ENCODE measurements around the gene UNC13C.

Gene UNC13C

DNA sequence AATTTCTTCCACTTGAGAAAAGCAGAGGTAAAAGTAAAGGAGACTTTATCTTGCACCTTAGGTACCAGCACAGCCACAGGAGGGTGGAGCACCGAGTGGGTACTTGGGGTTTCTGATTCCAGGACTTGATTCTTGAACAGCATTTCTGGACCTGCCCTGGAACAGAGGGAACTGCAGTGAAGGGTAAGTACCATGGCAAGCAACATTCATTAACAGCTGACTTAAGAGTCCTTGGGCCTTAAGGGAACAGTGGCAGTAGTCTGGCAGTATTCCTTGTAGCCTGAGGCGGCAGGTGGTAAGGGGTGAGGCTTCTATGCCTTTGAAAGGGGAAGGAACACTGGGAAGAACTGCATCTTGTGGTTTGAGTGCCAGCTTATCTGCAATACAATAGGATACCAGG is 666.6 kb downstream of the UNC13C start:
- DNase-seq (ENCODE audit: low spot score): no peak
- TF ChIP-seq, protein P1, sequence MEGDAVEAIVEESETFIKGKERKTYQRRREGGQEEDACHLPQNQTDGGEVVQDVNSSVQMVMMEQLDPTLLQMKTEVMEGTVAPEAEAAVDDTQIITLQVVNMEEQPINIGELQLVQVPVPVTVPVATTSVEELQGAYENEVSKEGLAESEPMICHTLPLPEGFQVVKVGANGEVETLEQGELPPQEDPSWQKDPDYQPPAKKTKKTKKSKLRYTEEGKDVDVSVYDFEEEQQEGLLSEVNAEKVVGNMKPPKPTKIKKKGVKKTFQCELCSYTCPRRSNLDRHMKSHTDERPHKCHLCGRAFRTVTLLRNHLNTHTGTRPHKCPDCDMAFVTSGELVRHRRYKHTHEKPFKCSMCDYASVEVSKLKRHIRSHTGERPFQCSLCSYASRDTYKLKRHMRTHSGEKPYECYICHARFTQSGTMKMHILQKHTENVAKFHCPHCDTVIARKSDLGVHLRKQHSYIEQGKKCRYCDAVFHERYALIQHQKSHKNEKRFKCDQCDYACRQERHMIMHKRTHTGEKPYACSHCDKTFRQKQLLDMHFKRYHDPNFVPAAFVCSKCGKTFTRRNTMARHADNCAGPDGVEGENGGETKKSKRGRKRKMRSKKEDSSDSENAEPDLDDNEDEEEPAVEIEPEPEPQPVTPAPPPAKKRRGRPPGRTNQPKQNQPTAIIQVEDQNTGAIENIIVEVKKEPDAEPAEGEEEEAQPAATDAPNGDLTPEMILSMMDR (IDR thresholded peaks at IDR 0.05; ENCODE audit: extremely low read depth, missing control alignments): no peak

DNA sequence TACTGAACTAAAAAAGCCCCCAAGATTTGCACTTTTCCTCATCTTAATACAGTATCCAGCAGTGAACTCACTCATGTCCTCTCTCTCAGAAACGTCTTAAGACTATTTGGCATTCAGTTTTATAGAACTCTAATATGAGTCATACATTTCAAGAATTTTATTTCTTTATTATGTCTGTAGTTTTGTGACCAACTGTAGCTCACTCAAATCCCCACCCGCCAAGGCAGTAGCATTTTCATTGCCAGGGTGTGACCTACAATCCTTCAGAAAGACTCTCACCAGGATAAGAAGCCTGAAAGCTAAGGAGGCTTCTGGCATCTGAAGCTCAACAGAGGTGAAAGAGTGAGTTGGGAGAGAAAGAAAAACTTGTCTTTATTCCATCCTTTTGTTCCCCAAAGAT is 681.4 kb downstream of the UNC13C start:
- no peak for DNase-seq (ENCODE audit: low spot score)
- TF ChIP-seq, protein P1 (IDR thresholded peaks at IDR 0.05; ENCODE audit: extremely low read depth, missing control alignments): no peak

DNA sequence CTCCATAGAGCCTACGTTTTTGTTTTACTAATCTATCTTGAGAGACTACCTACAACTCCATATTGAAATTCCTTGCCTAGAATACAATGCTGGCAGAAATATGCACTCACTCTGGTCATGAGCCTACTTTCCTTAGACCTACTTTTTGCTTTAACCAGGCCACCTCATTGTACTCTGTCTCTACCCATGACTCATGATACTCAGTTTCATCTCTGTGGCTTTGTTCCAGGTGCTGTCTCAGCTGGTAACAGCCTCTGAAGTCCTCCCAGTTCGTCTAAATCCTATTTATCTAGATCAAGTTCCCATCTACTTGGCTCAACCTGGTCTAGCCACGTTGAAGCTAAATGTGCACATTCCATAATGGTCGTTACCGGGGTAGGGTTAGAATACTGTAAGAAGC is 682.1 kb downstream of the UNC13C start:
- DNase-seq (ENCODE audit: low spot score): no peak
- TF ChIP-seq, protein P1 (IDR thresholded peaks at IDR 0.05; ENCODE audit: extremely low read depth, missing control alignments): no peak

DNA sequence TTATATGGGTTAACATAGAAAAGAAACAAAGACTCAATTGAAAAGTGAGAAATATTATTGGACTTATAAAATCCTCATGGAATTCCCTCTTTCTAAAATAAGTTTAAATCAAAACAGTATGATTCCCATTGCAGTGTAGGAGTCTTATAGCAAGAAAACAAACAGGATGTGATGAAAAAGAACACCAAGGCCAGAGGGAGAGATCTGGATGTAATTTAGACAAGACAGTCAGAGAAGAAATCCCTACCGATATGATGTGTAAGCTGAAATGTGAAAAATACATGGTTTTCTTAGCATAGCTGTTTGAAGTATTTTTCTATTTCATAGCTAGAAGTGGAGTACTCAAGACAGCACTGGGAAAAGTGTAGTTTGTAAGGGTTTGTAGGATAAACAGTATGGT is 697.0 kb downstream of the UNC13C start:
- no peak for DNase-seq (ENCODE audit: low spot score)
- TF ChIP-seq, protein P1 (IDR thresholded peaks at IDR 0.05; ENCODE audit: extremely low read depth, missing control alignments): no peak

DNA sequence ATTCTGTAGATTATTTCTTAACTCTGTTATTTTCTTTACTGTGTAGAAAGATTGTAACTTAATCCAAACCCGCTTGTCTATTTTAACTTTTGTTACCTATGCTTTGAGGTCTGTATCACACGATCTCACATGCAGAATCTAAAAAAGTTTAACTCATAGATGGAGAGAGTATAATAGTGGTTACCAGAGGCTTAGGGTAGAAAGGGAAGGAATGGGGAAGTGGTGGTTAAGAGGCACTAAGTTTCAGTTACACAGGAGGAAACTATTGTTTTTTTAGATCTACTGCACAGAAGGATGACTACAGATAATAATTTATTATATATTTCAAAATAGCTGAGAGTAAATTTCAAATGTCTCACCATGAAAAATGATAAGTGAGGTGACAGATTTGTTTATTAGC is 703.3 kb downstream of the UNC13C start:
- DNase-seq (ENCODE audit: low spot score): no peak

More for the DNA sequence above, 703.3 kb downstream of the UNC13C start:
- TF ChIP-seq, protein P1 (IDR thresholded peaks at IDR 0.05; ENCODE audit: extremely low read depth, missing control alignments): no peak

All from GM20000 (cell line).